Thoracic aorta (tissue), 2 donors: ENCODE data around the gene NKD1. TPM values are rescaled to one million over a fixed set of nuclear protein-coding genes. Genes with fewer than 3 reads are reported as not detected.

Experiments used
- ATAC-seq: fragments of 150-250 bp; one replicate; pipeline ENCODE4 v1.8.0; 2017; ENCODE audit warnings: low read depth; ENCODE audit not compliant: insufficient number of reproducible peaks, low FRiP score
- DNase-seq: peaks from one replicate; pipeline ENCODE4 v3.0.0-alpha.2; 2020; ENCODE audit warnings: low spot score
- H3K27ac ChIP-seq, 2 donors: fragments of 200-600 bp; sonication (generic); 1 replicate in 1 of 2; 2 replicates in 1 of 2; pipeline ENCODE4 v1.5.1; 2016; ENCODE audit warnings: mild to moderate bottlenecking in 2 of 2, moderate library complexity in 2 of 2
- H3K27me3 ChIP-seq: fragments of 200-600 bp; sonication (generic); replicated peaks from 2 replicates; pipeline ENCODE4 v1.6.0; 2016; ENCODE audit warnings: mild to moderate bottlenecking; ENCODE audit not compliant: insufficient read depth
- H3K36me3 ChIP-seq: fragments of 200-600 bp; sonication (generic); one replicate; pipeline ENCODE4 v1.5.1; 2016
- H3K4me1 ChIP-seq, 2 donors: fragments of 200-600 bp; sonication (generic); 1 replicate in 1 of 2; 2 replicates in 1 of 2; pipeline versions ENCODE4 v1.5.1 to v1.6.0; 2016; ENCODE audit warnings: low read depth in 2 of 2, mild to moderate bottlenecking in 1 of 2; ENCODE audit not compliant: control insufficient read depth in 1 of 2
- H3K4me3 ChIP-seq: fragments of 200-600 bp; sonication (generic); 2 replicates; pipeline ENCODE4 v1.5.1; 2016; ENCODE audit warnings: mild to moderate bottlenecking
- H3K9me3 ChIP-seq: fragments of 200-600 bp; sonication (generic); 2 replicates; pipeline ENCODE4 v1.5.1; 2016
- CTCF ChIP-seq: fragments of 200-600 bp; sonication (generic); IDR thresholded peaks from one replicate; pipeline ENCODE4 v1.5.1; 2019; ENCODE audit warnings: antibody characterized with exemption
- total RNA-seq, 2 donors: library from RNA; depleted of rRNA; stranded (reverse); fragments of >200 nt; gene quantifications; one replicate each; pipeline versions ENCODE4 v1.1.0 to v1.2.3, GENCODE V29; 2016

NKD1 gene
- total RNA-seq, 2 donors from 2014 or later: 30.2 to 41.7 TPM

- TF ChIP-seq CTCF: no peak
- no peak for ATAC-seq
- Histone ChIP-seq H3K9me3 (no peaks in the 10 kb centered on the region), H3K4me1 (peaks cover 16 to 41% of the 10 kb centered on the region in 2 donors), H3K36me3 (no peaks in the 10 kb centered on the region), H3K27me3 (no peaks in the 10 kb centered on the region), H3K27ac (no peak overlapping the region), H3K4me3 (no peak overlapping the region)
- no peak for DNase-seq
Observed at GRCh38 chr16:50618238-50618918, 70.2 kb downstream of the NKD1 start.

- ATAC-seq: peak; percentile 34
- Histone ChIP-seq H3K4me3 (no peak overlapping the region), H3K4me1 (peaks cover 5 to 25% of the 10 kb centered on the region in 2 donors), H3K27ac (no peak overlapping the region), H3K36me3 (no peaks in the 10 kb centered on the region), H3K9me3 (no peaks in the 10 kb centered on the region), H3K27me3 (no peaks in the 10 kb centered on the region)
- no peak for TF ChIP-seq CTCF
- no peak for DNase-seq
Observed at GRCh38 chr16:50619702-50620491, 71.7 kb downstream of the NKD1 start.

GRCh38 chr16:50620646-50621451 is 72.7 kb downstream of the NKD1 start:
- Histone ChIP-seq H3K36me3 (peaks cover 5% of the 10 kb centered on the region), H3K27me3 (no peaks in the 10 kb centered on the region), H3K27ac (no peak overlapping the region), H3K4me1 (peaks cover 5 to 25% of the 10 kb centered on the region in 2 donors), H3K9me3 (no peaks in the 10 kb centered on the region), H3K4me3 (no peak overlapping the region)
- no peak for TF ChIP-seq CTCF
- no peak for ATAC-seq
- no peak for DNase-seq

- TF ChIP-seq CTCF: no peak
- DNase-seq (no peak), ATAC-seq (no peak)
- H3K4me3 ChIP-seq: no peak overlapping the region
- H3K36me3 ChIP-seq: peaks cover 8% of the 10 kb centered on the region
- peaks cover 7 to 25% of the 10 kb centered on the region in 2 donors for H3K4me1 ChIP-seq
- no peaks in the 10 kb centered on the region for H3K9me3 ChIP-seq
- no peaks in the 10 kb centered on the region for H3K27me3 ChIP-seq
- H3K27ac ChIP-seq: no peak overlapping the region
Observed at GRCh38 chr16:50621452-50621792, 73.2 kb downstream of the NKD1 start.

- no peak for TF ChIP-seq CTCF
- Histone ChIP-seq H3K4me3 (no peak overlapping the region), H3K4me1 (peaks cover 10 to 25% of the 10 kb centered on the region in 2 donors), H3K27ac (no peak overlapping the region), H3K36me3 (peaks cover 8% of the 10 kb centered on the region), H3K9me3 (no peaks in the 10 kb centered on the region), H3K27me3 (no peaks in the 10 kb centered on the region)
- DNase-seq (no peak), ATAC-seq (no peak)
Observed at GRCh38 chr16:50622029-50622428, 73.8 kb downstream of the NKD1 start.
